ENCODE results near the gene ARHGAP18.

DNA sequence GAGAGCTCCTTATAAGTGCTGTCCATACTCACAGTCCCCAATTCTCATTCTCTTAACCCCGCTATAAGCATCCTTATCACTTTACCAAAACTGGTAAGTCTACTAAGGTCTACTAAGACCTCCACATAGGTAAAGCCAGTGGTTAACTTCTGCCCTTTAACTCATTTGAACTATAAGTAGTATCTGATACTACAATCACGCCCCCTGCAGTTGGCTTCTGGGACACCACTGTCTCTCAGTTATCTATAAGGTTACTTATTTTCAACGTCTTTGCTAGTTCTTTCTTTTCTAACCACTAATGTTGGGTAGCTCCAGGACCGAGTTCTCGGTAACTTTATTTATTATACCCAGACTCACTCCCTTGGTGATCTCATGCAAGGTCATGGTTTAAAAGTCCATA lies 142.6 kb downstream of the ARHGAP18 start:
- TF ChIP-seq CTCF (IDR thresholded peaks at IDR 0.05; ENCODE audit: insufficient read depth, low read length, poor library complexity, severe bottlenecking) = no peak
- no peak for TF ChIP-seq EZH2phosphoT487 (conservative IDR thresholded peaks at IDR 0.05; ENCODE audit: low read length)

Measured in SU-DHL-6 (cell line).